ENCODE measurements around the gene CDH24. TPM values are rescaled to one million over a fixed set of nuclear protein-coding genes. Genes with fewer than 3 reads are reported as not detected.
A peak's percentile ranks its signal among the peaks of the same experiment; 100 is the strongest.

Gene CDH24
- polyA plus RNA-seq, 1 experiment = 14.8 TPM

- POLR2A ChIA-PET = interaction anchor here (0.5 to 0.7 kb wide), 3 partner anchors 75 to 139 kb away, joined by 3 read pairs; partner anchors contain the start of genes AJUBA and RBM23
- Histone ChIP-seq H3K4me3 (ENCODE audit: low read depth, low read length) (peak overlapping the region; percentile 52), H3K36me3 (ENCODE audit: control insufficient read depth, insufficient read depth, low read length) (peaks cover 24% of the 10 kb centered on the region), H3K27me3 (ENCODE audit: control insufficient read depth, insufficient read depth, low read length) (no peaks in the 10 kb centered on the region)
- DNase-seq (ENCODE audit: low read depth) = no peak
- CTCF ChIA-PET = interaction anchor here (0.6 to 19.2 kb wide), 43 partner anchors 9 to 501 kb away, joined by 3 to 539 read pairs (median 5); partner anchors contain the start of genes ACIN1, AJUBA, C14orf119 and PPP1R3E
- TF ChIP-seq, protein P1, sequence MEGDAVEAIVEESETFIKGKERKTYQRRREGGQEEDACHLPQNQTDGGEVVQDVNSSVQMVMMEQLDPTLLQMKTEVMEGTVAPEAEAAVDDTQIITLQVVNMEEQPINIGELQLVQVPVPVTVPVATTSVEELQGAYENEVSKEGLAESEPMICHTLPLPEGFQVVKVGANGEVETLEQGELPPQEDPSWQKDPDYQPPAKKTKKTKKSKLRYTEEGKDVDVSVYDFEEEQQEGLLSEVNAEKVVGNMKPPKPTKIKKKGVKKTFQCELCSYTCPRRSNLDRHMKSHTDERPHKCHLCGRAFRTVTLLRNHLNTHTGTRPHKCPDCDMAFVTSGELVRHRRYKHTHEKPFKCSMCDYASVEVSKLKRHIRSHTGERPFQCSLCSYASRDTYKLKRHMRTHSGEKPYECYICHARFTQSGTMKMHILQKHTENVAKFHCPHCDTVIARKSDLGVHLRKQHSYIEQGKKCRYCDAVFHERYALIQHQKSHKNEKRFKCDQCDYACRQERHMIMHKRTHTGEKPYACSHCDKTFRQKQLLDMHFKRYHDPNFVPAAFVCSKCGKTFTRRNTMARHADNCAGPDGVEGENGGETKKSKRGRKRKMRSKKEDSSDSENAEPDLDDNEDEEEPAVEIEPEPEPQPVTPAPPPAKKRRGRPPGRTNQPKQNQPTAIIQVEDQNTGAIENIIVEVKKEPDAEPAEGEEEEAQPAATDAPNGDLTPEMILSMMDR (IDR thresholded peaks at IDR 0.05; ENCODE audit: insufficient read depth, low read depth, low read length) = peak; percentile 92
Observed at GRCh38 chr14:23057757-23058653, 685 bp upstream of the CDH24 start.

DNA sequence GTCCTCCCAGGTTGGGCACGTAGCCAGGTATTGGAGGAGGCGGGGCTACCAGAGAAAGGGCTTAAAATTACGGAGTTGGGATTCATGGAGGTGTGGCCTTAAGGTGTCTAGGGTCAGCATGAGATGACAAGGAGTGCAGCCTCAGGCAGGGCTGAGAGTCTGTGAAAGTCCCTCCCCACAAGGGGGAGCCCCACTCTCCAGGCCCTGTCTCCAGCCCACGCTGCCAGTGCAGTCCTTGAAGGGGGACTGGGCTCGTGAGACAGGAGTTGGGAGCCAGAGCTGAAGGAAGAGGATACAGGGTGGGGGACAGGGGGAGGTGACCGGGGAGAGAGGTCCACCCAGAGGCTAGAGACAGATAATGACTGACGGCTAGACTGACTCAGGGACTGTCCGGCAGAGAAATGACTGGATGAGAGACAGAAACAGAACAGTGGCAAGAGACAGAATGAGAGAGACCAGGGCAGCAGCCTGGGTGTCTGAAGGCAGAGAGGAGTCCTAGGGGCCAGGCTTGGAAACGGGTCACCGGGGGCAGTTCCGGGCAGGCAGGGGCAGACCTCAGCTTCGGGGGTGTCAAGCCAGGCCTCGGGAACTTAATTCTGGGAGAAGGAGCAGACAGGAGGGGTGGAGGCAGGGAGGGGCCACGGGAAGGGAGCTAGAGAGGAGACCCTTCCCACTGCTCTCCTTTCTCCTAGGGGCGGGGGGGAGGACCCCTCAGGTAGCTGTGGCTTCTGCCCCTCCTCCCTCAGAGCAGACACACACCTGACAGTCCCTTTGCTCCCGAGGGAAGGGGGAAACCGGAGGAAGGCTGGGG is 970 bp downstream of the CDH24 start:
- Histone ChIP-seq H3K4me3 (ENCODE audit: low read depth, low read length) (peak overlapping the region; percentile 52), H3K36me3 (ENCODE audit: control insufficient read depth, insufficient read depth, low read length) (peaks cover 21% of the 10 kb centered on the region), H3K27me3 (ENCODE audit: control insufficient read depth, insufficient read depth, low read length) (no peaks in the 10 kb centered on the region)
- TF ChIP-seq, protein P1 (IDR thresholded peaks at IDR 0.05; ENCODE audit: insufficient read depth, low read depth, low read length) = peak; percentile 95
- no peak for DNase-seq (ENCODE audit: low read depth)
- POLR2A ChIA-PET = interaction anchor here (0.6 kb wide), 1 partner anchor 79 kb away, joined by 9 read pairs; no protein-coding TSS in a partner anchor
- CTCF ChIA-PET = interaction anchor here (0.5 to 19.2 kb wide), 20 partner anchors 9 to 129 kb away, joined by 3 to 539 read pairs (median 4); partner anchors contain the start of genes AJUBA, HAUS4, PRMT5 and PSMB11

GRCh38 chr14:23055621-23056144 is 1.6 kb downstream of the CDH24 start:
- ChIA-PET CTCF (interaction anchor here (0.5 to 19.2 kb wide), 20 partner anchors 9 to 129 kb away, joined by 3 to 539 read pairs (median 4); partner anchors contain the start of genes AJUBA, PRMT5 and PSMB11), POLR2A (interaction anchor here (0.6 kb wide), 1 partner anchor 78 kb away, joined by 9 read pairs; no protein-coding TSS in a partner anchor)
- peaks cover 15% of the 10 kb centered on the region for H3K36me3 ChIP-seq (ENCODE audit: control insufficient read depth, insufficient read depth, low read length)
- no peak for DNase-seq (ENCODE audit: low read depth)
- no peak overlapping the region for H3K4me3 ChIP-seq (ENCODE audit: low read depth, low read length)
- no peaks in the 10 kb centered on the region for H3K27me3 ChIP-seq (ENCODE audit: control insufficient read depth, insufficient read depth, low read length)
- TF ChIP-seq, protein P1 (IDR thresholded peaks at IDR 0.05; ENCODE audit: insufficient read depth, low read depth, low read length) = no peak

DNA sequence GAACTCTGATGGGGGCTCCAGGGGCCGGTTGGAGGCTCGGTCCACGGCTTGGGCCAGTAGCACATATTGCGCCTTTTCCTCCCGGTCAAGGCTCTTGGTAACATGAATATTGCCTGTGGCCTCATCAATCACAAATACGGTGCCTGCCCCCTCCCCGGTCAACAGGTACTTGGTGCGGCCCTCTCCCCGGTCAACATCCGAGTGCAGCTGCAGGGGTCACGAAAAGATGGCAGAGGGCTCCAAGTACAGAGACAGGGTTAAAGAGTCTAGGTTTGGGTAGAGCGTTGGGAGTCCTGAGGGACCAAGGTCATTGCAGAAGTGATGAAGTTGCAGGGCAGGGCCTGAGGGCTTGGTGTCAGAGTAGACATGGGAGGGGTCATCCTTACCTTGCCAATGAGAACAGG is 2.2 kb downstream of the CDH24 start:
- DNase-seq (ENCODE audit: low read depth) = no peak
- TF ChIP-seq, protein P1 (IDR thresholded peaks at IDR 0.05; ENCODE audit: insufficient read depth, low read depth, low read length) = no peak
- Histone ChIP-seq H3K36me3 (ENCODE audit: control insufficient read depth, insufficient read depth, low read length) (peaks cover 12% of the 10 kb centered on the region), H3K4me3 (ENCODE audit: low read depth, low read length) (no peak overlapping the region), H3K27me3 (ENCODE audit: control insufficient read depth, insufficient read depth, low read length) (no peaks in the 10 kb centered on the region)
- ChIA-PET CTCF (interaction anchor here (0.8 to 19.2 kb wide), 16 partner anchors 8 to 125 kb away, joined by 3 to 539 read pairs (median 6); partner anchors contain the start of genes AJUBA, PRMT5 and PSMB11), POLR2A (no interaction called here)

Data from BJ (cell line).